WI38 (cell line): ENCODE data around the gene SREBF1.

Source experiments
- H3K4me3 ChIP-seq: 2 replicates; pipeline ENCODE4 v1.5.1; 2011; ENCODE audit warnings: low read depth, mild to moderate bottlenecking, control low read depth, low read length
- CTCF ChIP-seq: IDR thresholded peaks from 2 replicates; pipeline ENCODE4 v1.5.1; 2012; ENCODE audit warnings: low read depth, mild to moderate bottlenecking, control low read depth, low read length

Gene SREBF1

GRCh38 chr17:17784657-17785267 is 52.0 kb downstream of the SREBF1 start:
- no peak overlapping the region for H3K4me3 ChIP-seq
- TF ChIP-seq CTCF: peak; percentile 22; the same call in 1 of the 2 replicates

- no peak for TF ChIP-seq CTCF
- no peak overlapping the region for H3K4me3 ChIP-seq
Observed at GRCh38 chr17:17783825-17784656, 52.7 kb downstream of the SREBF1 start.

- no peak for TF ChIP-seq CTCF
- H3K4me3 ChIP-seq: peak overlapping the region; percentile 47
Observed at GRCh38 chr17:17783116-17783824, 53.5 kb downstream of the SREBF1 start.

- H3K4me3 ChIP-seq: peak overlapping the region; percentile 47
- no peak for TF ChIP-seq CTCF
Observed at GRCh38 chr17:17782523-17783115, 54.2 kb downstream of the SREBF1 start.

- peak overlapping the region; percentile 47 for H3K4me3 ChIP-seq
- TF ChIP-seq CTCF: no peak
Observed at GRCh38 chr17:17781591-17782496, 54.9 kb downstream of the SREBF1 start.

GRCh38 chr17:17780922-17781590 is 55.7 kb downstream of the SREBF1 start:
- 0 out of 2 replicates have a peak, but pooled peaks have one; percentile 3 for TF ChIP-seq CTCF
- no peak overlapping the region for H3K4me3 ChIP-seq
